WTC11 (cell line): ENCODE data around the gene AP4M1. TPM values are rescaled to one million over a fixed set of nuclear protein-coding genes. Genes with fewer than 3 reads are reported as not detected.

ENCODE experiments used
- ARID4B ChIP-seq: sonication (generic); formaldehyde crosslinking; IDR thresholded peaks from 2 replicates; pipeline ENCODE4 v1.8.0; 2023; ENCODE audit warnings: missing genetic modification reagents, mild to moderate bottlenecking, borderline replicate concordance
- ATF6 ChIP-seq: sonication (generic); formaldehyde crosslinking; IDR thresholded peaks from 2 replicates; pipeline ENCODE4 v1.8.1; 2023; ENCODE audit warnings: mild to moderate bottlenecking, missing genetic modification reagents
- E2F1 ChIP-seq: sonication (generic); formaldehyde crosslinking; IDR thresholded peaks from 2 replicates; pipeline ENCODE4 v1.8.0; 2022; ENCODE audit warnings: mild to moderate bottlenecking, missing genetic modification reagents
- ERG ChIP-seq: fragments of 250-450 bp; sonication (Bioruptor Pico); IDR thresholded peaks from 2 replicates; pipeline ENCODE4 v1.8.0; 2021; ENCODE audit warnings: mild to moderate bottlenecking
- FOXJ3 ChIP-seq: sonication (generic); formaldehyde crosslinking; IDR thresholded peaks from 2 replicates; pipeline ENCODE4 v1.9.0; 2021; ENCODE audit warnings: missing genetic modification reagents, mild to moderate bottlenecking, borderline replicate concordance
- GTF2I ChIP-seq: fragments of 250-450 bp; sonication (Bioruptor Pico); conservative IDR thresholded peaks from 2 replicates; pipeline ENCODE4 v1.4.0; 2021; ENCODE audit warnings: mild to moderate bottlenecking
- HMGA2 ChIP-seq: fragments of 250-450 bp; sonication (Bioruptor Pico); IDR thresholded peaks from 2 replicates; pipeline ENCODE4 v1.4.0; 2021; ENCODE audit warnings: mild to moderate bottlenecking, moderate library complexity
- HMGXB4 ChIP-seq: sonication (generic); formaldehyde crosslinking; IDR thresholded peaks from 2 replicates; pipeline ENCODE4 v1.8.1; 2023; ENCODE audit warnings: mild to moderate bottlenecking, moderate library complexity, missing genetic modification reagents
- KAT7 ChIP-seq: sonication (generic); formaldehyde crosslinking; IDR thresholded peaks from 2 replicates; pipeline ENCODE4 v1.8.1; 2023; ENCODE audit warnings: missing genetic modification reagents, mild to moderate bottlenecking, borderline replicate concordance
- MYBL2 ChIP-seq: sonication (generic); formaldehyde crosslinking; IDR thresholded peaks from 2 replicates; pipeline ENCODE4 v1.8.1; 2023; ENCODE audit warnings: mild to moderate bottlenecking, moderate library complexity, missing genetic modification reagents
- OVOL2 ChIP-seq: fragments of 250-450 bp; sonication (Bioruptor Pico); IDR thresholded peaks from 2 replicates; pipeline ENCODE4 v1.9.0; 2021; ENCODE audit warnings: mild to moderate bottlenecking, borderline replicate concordance
- PRDM15 ChIP-seq: sonication (generic); formaldehyde crosslinking; IDR thresholded peaks from 2 replicates; pipeline ENCODE4 v1.8.0; 2022; ENCODE audit warnings: missing genetic modification reagents
- PREB ChIP-seq: sonication (generic); formaldehyde crosslinking; IDR thresholded peaks from 2 replicates; pipeline ENCODE4 v1.8.1; 2022; ENCODE audit warnings: mild to moderate bottlenecking, missing genetic modification reagents, moderate library complexity, borderline replicate concordance
- SOX15 ChIP-seq: fragments of 250-450 bp; sonication (Bioruptor Pico); IDR thresholded peaks from 2 replicates; pipeline ENCODE4 v1.9.0; 2021; ENCODE audit warnings: mild to moderate bottlenecking
- SP1 ChIP-seq: sonication (generic); formaldehyde crosslinking; conservative IDR thresholded peaks from 2 replicates; pipeline ENCODE4 v1.8.1; 2022; ENCODE audit warnings: missing genetic modification reagents
- TEAD1 ChIP-seq: sonication (generic); formaldehyde crosslinking; IDR thresholded peaks from 2 replicates; pipeline ENCODE4 v1.8.0; 2022; ENCODE audit warnings: mild to moderate bottlenecking, missing genetic modification reagents
- TP53 ChIP-seq: sonication (generic); formaldehyde crosslinking; IDR thresholded peaks from 2 replicates; pipeline ENCODE4 v1.8.1; 2023; ENCODE audit warnings: mild to moderate bottlenecking, missing genetic modification reagents
- USF2 ChIP-seq: sonication (generic); formaldehyde crosslinking; IDR thresholded peaks from 2 replicates; pipeline ENCODE4 v1.8.1; 2023; ENCODE audit warnings: mild to moderate bottlenecking, missing genetic modification reagents, moderate library complexity
- ZNF512 ChIP-seq: sonication (generic); formaldehyde crosslinking; IDR thresholded peaks from 2 replicates; pipeline ENCODE4 v1.8.1; 2022; ENCODE audit warnings: missing genetic modification reagents, borderline replicate concordance
- total RNA-seq: library from RNA; stranded (reverse); gene quantifications from 3 replicates; pipeline ENCODE4 v1.2.3, GENCODE V29; 2021

The AP4M1 gene
- total RNA-seq, 1 experiment from 2014 or later: 18.0 TPM

GRCh38 chr7:100130608-100131453 lies 29.4 kb downstream of the AP4M1 start (continued):
- TF ChIP-seq ARID4B (no peak), ATF6 (no peak), E2F1 (CRISPR knock-in tag) (no peak), TEAD1 (CRISPR knock-in tag) (no peak), USF2 (CRISPR knock-in tag) (no peak), HMGA2 (CRISPR knock-in tag) (no peak), GTF2I (no peak), OVOL2 (no peak), MYBL2 (CRISPR knock-in tag) (no peak), HMGXB4 (0 out of 2 replicates have a peak, but pooled peaks have one; percentile 52), TP53 (CRISPR knock-in tag) (no peak), KAT7 (CRISPR knock-in tag) (no peak), SP1 (no peak), ZNF512 (CRISPR knock-in tag) (peak; percentile 99), SOX15 (no peak), ERG (CRISPR knock-in tag) (no peak), PRDM15 (CRISPR knock-in tag) (no peak), FOXJ3 (CRISPR knock-in tag) (no peak), PREB (no peak)
